Stimulated activated CD8-positive, alpha-beta memory T cell treated with anti-CD3 and anti-CD28 coated beads, Interleukin-2, amount 100 ng/mL, for 1 hour (primary cell): ENCODE data around the gene ACP6.
"Not testable (repeated sequence)": the region's sequence is repeated elsewhere in the genome, so short reads cannot be mapped to it uniquely, and the experiment has no call there.

ENCODE experiments used
- DNase-seq, 2 donors: peaks; one replicate each; pipeline ENCODE4 v3.0.0-alpha.2; 2020; ENCODE audit warnings: low read depth in 2 of 2

The ACP6 gene

DNA sequence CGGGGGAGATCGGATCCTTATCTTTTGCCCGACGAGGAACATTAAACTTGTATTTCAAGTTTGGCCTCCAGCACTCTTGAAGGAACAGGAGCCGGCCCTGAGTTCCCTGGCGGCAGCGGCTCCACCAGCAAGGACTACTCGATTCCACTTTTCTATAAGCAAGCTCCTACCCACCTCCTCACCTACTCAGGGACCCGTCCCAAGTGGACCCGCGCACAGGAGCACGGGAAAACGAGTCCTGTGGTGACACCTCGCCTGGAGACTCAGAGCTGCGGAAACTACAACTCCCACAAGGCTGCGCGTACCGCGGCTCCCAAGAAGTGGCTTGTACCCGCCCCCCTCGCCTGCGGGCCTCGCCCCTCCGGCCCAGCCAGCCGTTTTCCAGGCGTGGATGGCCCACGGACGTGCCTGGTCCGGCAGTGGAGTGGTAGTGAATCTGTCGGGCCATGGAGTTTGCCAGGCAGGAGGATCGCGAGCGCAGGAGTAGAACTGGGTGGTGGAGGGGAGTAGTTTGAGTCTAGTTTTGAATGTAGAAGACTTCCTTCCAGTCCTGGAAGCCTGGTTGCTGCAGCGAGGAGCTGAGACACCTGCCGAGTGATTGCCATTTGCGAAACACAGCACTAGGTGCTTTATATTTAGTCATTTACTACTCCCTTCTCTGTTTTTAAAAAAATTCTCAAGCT lies at the start of gene ACP6:
ACP6 (minus strand) TSS at position 206 of the 683 bp plus-strand sequence. CDS start 476 bp downstream, outside the sequence.
- peak; percentile 62 to 71 for DNase-seq

- DNase-seq: no peak
Observed at GRCh38 chr1:147719711-147720225, 49.4 kb upstream of the ACP6 start.

DNA sequence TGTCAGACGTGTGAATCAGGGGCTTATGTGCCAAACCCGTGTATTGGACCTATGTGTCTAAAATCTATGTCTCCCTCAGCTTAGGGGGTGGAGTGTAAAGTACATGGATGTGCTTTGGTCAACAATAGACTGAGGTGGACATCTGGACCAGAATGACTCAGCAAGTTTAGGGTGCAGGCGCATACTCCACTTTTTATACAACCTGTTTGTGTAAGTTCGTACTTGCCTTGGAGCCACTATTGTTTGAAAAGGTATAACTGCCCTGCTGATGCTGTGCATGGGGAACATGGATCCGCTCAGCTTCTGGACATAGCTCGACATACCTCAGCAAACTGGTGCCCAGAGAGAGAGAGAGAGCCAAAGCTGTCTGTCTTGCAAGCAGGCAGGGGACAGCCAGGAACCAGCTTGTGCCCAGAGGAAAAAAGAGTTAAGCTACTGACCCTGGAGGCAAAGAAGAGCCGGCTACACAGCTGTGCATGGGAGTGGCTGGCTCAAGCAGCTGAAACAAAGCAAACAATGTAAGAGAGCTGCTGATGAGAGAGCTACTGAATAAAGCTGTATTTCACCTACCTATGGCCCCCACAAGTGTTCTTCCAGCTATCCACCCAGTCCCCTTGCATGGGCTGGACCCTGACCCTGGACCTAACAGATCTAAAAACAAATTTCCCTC lies 48.8 kb upstream of the ACP6 start:
- DNase-seq: no peak

GRCh38 chr1:147717706-147718097 lies 47.4 kb upstream of the ACP6 start:
- DNase-seq: no peak

- no peak for DNase-seq
Observed at GRCh38 chr1:147717051-147717705, 46.9 kb upstream of the ACP6 start.

- DNase-seq: no peak
Observed at GRCh38 chr1:147712605-147713004, 42.3 kb upstream of the ACP6 start.

- DNase-seq: peak; percentile 24 to 27
Observed at GRCh38 chr1:147700042-147701006, 30.0 kb upstream of the ACP6 start.

GRCh38 chr1:147699686-147700041 lies 29.3 kb upstream of the ACP6 start:
- DNase-seq: no peak

DNA sequence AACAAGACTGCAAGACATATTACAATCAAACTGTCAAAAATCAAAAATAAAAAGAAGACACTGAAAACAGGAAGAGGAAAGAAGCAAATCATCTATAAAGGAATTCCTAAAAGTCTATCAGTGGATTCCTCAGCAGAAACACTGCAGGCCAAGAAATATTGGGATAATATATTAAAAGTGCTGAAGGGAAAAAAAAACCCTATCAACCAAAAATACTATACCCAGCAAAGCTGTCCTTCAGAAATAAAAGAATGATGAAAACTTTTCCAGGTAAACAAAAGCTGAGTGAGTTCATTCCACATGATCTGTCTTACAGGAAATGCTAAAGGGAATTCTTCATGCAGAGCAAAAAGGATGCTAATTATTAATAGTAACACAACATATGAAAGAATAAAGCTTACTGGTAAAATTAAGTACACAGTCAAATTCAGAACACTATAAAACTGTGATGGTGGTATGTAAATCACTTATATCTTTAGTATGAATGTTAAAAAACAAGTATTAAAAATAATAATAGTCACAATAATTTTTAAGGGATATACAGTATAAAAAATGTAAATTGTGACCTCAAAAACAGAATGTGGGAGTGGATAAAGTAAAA lies 12.9 kb upstream of the ACP6 start:
- DNase-seq: no peak

- DNase-seq: not testable (repeated sequence)
Observed at GRCh38 chr1:147680608-147681235, 10.4 kb upstream of the ACP6 start.

DNA sequence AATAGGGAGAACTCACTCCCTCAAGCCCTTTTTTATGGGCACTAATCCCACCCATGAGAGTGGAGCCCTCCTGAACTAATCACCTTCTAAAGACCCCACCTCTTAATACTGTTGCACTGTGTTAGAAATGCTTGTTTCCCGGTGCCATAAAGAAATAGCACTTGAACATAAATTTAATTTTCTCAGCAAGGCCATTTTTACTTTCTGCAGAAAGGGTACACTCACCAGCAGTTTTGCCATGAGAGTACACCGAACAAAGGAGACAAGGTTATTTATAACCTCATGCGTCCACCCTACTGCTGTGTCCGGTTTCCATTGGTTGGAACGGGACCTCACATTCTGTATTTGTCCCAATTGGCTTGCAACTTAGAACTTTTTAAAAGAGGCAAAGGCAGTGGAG lies 7.4 kb upstream of the ACP6 start:
- not testable (repeated sequence) for DNase-seq

GRCh38 chr1:147676311-147677085 lies 6.2 kb upstream of the ACP6 start:
- no peak for DNase-seq

GRCh38 chr1:147673816-147674215 lies 3.5 kb upstream of the ACP6 start:
- no peak for DNase-seq

DNA sequence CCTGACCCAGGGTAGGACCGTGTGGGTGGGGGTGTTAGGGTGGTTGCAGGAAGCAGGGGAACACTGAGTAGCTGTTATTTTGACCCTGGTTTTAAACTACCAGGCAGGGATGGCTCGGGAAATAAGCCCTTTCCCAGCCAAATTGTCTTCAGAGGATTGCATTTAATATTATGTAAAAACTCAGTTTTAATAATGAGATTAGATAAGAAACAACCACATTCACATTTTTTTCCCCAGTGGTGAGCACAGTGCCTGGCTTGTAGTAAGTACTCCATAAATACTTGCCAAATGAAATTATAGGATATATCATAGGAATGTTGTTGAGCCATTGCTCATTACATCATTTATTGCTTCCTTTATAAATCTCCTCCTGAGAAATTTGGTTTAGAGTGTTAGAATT lies 3.1 kb upstream of the ACP6 start:
- DNase-seq: no peak

DNA sequence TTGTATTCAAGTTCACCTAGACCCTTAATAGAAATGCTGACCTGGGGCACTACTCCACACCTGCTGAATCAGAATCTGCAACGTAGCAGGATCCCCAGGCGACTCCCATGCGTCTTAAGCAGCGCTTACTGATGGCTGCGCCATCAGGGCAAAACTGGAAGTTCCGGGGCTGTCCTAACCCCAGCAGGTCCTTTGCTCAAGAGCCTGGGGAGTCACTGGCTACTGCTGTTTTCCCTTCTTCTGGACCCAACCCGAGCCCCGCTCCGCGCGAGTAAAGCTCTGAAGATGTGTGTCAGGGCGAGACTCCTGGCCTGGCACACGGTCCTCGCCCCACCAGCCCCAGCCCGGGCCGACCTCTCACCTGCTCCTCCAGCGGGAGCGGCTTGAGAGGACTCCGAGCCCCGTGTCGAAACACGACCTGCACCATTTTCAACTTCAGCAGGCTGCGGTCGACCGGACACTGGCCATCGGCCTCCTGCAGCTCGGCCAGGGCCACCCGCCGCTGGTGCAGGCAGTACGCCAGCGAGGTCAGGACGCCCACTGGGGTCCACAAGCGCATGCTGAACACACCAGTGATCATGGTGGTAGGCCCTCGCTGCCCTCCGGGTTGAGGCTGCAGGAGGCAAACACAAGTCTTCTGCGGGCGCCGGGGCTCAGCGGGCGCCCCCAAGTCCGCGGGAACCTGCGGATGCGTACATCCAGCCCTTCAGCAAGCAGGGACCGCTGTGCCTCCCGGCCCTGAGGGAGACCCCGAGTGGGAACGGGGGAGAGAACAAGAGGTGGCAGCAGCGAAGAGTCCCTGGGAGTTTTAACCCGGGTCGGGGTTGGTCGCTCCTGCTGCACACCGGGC lies 630 bp downstream of the ACP6 start:
- peak in 1 of 2 donors; percentile 14 for DNase-seq

GRCh38 chr1:147665521-147665920 lies 4.8 kb downstream of the ACP6 start:
- no peak for DNase-seq

GRCh38 chr1:147664206-147664605 lies 6.1 kb downstream of the ACP6 start:
- no peak for DNase-seq

- DNase-seq: no peak
Observed at GRCh38 chr1:147654511-147654910, 15.8 kb downstream of the ACP6 start.

- DNase-seq: no peak
Observed at GRCh38 chr1:147652306-147652705, 18.0 kb downstream of the ACP6 start.
